DND-41 (cell line): ENCODE results near the gene GAN.

Source experiments
- ATAC-seq: fragments of 200-7000 bp; cut with Tn5 transposase; 3 replicates; pipeline ENCODE4 v1.9.1; 2021; ENCODE audit warnings: low read depth; ENCODE audit not compliant: insufficient read depth
- DNase-seq: peaks from one replicate; pipeline ENCODE4 v3.0.0-alpha.2; 2020
- H2AFZ ChIP-seq: 2 replicates; pipeline ENCODE4 v1.6.0; 2012; ENCODE audit warnings: low read depth, low read length
- H3K27ac ChIP-seq: 2 replicates; pipeline ENCODE4 v1.5.1; 2012; ENCODE audit warnings: low read length, inconsistent platforms
- H3K27me3 ChIP-seq: fragments of 200-600 bp; sonication (generic); 2 replicates; pipeline ENCODE4 v1.6.0; 2012; ENCODE audit warnings: low read length, mild to moderate bottlenecking, inconsistent platforms; ENCODE audit not compliant: insufficient read depth, poor library complexity
- H3K36me3 ChIP-seq: 2 replicates; pipeline ENCODE4 v1.5.1; 2012; ENCODE audit warnings: low read length, inconsistent platforms; ENCODE audit not compliant: insufficient read depth
- H3K4me1 ChIP-seq: 2 replicates; pipeline ENCODE4 v1.5.1; 2012; ENCODE audit warnings: mild to moderate bottlenecking, low read length; ENCODE audit not compliant: insufficient read depth
- H3K4me2 ChIP-seq: 2 replicates; pipeline ENCODE4 v1.6.0; 2012; ENCODE audit warnings: mild to moderate bottlenecking, moderate library complexity, low read length, inconsistent platforms; ENCODE audit not compliant: insufficient read depth
- H3K4me3 ChIP-seq, 2 experiments: fragments of 200-600 bp in 1 of 2; shearing (Covaris generic) in 1 of 2; 2 replicates each; pipeline ENCODE4 v1.5.1; 2012 to 2016; ENCODE audit warnings: inconsistent platforms in 2 of 2, low read length in 2 of 2, mild to moderate bottlenecking in 2 of 2, low read depth in 1 of 2, moderate library complexity in 1 of 2
- H3K79me2 ChIP-seq: 2 replicates; pipeline ENCODE4 v1.6.0; 2012; ENCODE audit warnings: low read length, inconsistent platforms; ENCODE audit not compliant: insufficient read depth
- H3K9ac ChIP-seq: 2 replicates; pipeline ENCODE4 v1.6.0; 2012; ENCODE audit warnings: low read depth, mild to moderate bottlenecking, inconsistent platforms, low read length, moderate library complexity
- H3K9me3 ChIP-seq: 2 replicates; pipeline ENCODE4 v1.5.1; 2012; ENCODE audit warnings: low read length, moderate library complexity, mild to moderate bottlenecking, inconsistent platforms; ENCODE audit not compliant: insufficient read depth, severe bottlenecking
- H4K20me1 ChIP-seq: 2 replicates; pipeline ENCODE4 v1.6.0; 2012; ENCODE audit warnings: low read length; ENCODE audit not compliant: insufficient read depth
- EZH2 ChIP-seq: IDR thresholded peaks from 3 replicates; pipeline ENCODE4 v1.6.1; 2012; ENCODE audit warnings: borderline replicate concordance, low read depth, mild to moderate bottlenecking, moderate library complexity, low read length, inconsistent platforms; ENCODE audit not compliant: severe bottlenecking
- TF ChIP-seq, protein P1 (sequence below): IDR thresholded peaks from 2 replicates; pipeline ENCODE4 v1.5.1; 2012; ENCODE audit warnings: borderline replicate concordance, low read length, moderate library complexity, mild to moderate bottlenecking; ENCODE audit not compliant: poor library complexity, severe bottlenecking; ENCODE audit errors: extremely low read depth

Gene GAN

DNA sequence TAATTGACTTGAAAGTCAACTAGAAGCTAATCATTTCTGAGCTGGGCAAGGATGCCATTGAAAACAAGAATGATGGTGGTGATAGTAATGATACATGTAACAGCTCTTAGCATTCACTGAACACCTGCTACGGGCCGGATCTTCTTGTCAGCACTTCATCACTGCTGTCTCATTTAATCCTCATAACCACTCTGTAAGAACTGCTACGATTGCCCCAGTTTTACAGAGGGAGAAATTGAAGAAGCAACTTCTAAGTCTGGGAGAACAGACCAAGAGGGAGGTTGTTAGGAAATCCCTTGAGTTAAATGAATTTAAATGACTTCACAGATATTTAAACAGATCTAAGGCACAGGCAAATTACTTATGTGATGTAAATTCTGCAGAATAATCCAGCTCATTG lies 7.0 kb upstream of the GAN start:
- no peak for DNase-seq
- Histone ChIP-seq H3K4me3 (no peak overlapping the region), H3K4me1 (peaks cover 6% of the 10 kb centered on the region; the same call in 1 of the 2 replicates), H3K4me2 (no peak overlapping the region), H4K20me1 (peaks cover 10% of the 10 kb centered on the region; the same call in 1 of the 2 replicates), H3K79me2 (peaks cover 8% of the 10 kb centered on the region), H3K9me3 (no peaks in the 10 kb centered on the region), H2AFZ (no peak overlapping the region), H3K9ac (no peak overlapping the region), H3K27me3 (no peaks in the 10 kb centered on the region), H3K36me3 (no peaks in the 10 kb centered on the region; the same call in 1 of the 2 replicates), H3K27ac (no peak overlapping the region)
- no peak for TF ChIP-seq EZH2
- TF ChIP-seq, protein P1, sequence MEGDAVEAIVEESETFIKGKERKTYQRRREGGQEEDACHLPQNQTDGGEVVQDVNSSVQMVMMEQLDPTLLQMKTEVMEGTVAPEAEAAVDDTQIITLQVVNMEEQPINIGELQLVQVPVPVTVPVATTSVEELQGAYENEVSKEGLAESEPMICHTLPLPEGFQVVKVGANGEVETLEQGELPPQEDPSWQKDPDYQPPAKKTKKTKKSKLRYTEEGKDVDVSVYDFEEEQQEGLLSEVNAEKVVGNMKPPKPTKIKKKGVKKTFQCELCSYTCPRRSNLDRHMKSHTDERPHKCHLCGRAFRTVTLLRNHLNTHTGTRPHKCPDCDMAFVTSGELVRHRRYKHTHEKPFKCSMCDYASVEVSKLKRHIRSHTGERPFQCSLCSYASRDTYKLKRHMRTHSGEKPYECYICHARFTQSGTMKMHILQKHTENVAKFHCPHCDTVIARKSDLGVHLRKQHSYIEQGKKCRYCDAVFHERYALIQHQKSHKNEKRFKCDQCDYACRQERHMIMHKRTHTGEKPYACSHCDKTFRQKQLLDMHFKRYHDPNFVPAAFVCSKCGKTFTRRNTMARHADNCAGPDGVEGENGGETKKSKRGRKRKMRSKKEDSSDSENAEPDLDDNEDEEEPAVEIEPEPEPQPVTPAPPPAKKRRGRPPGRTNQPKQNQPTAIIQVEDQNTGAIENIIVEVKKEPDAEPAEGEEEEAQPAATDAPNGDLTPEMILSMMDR = no peak
- ATAC-seq = no peak

GRCh38 chr16:81310045-81310644 lies 4.6 kb upstream of the GAN start:
- H3K36me3 ChIP-seq = no peaks in the 10 kb centered on the region; the same call in 1 of the 2 replicates
- peaks cover 28% of the 10 kb centered on the region for H3K79me2 ChIP-seq
- no peaks in the 10 kb centered on the region for H3K27me3 ChIP-seq
- no peak overlapping the region for H3K27ac ChIP-seq
- TF ChIP-seq EZH2 = no peak
- TF ChIP-seq, protein P1 = no peak
- H3K4me2 ChIP-seq = no peak overlapping the region
- peaks cover 22% of the 10 kb centered on the region for H3K4me1 ChIP-seq
- DNase-seq = no peak
- peaks cover 10% of the 10 kb centered on the region; the same call in 1 of the 2 replicates for H4K20me1 ChIP-seq
- no peak overlapping the region for H3K4me3 ChIP-seq
- no peaks in the 10 kb centered on the region for H3K9me3 ChIP-seq
- H3K9ac ChIP-seq = no peak overlapping the region
- no peak overlapping the region for H2AFZ ChIP-seq
- no peak for ATAC-seq

GRCh38 chr16:81311762-81312161 lies 3.0 kb upstream of the GAN start:
- Histone ChIP-seq H3K4me2 (no peak overlapping the region), H3K27me3 (no peaks in the 10 kb centered on the region), H4K20me1 (peaks cover 16% of the 10 kb centered on the region; the same call in 1 of the 2 replicates), H3K9ac (no peak overlapping the region), H3K9me3 (no peaks in the 10 kb centered on the region), H3K4me1 (peaks cover 34% of the 10 kb centered on the region), H3K4me3 (no peak overlapping the region), H3K27ac (no peak overlapping the region), H3K36me3 (no peaks in the 10 kb centered on the region; the same call in 1 of the 2 replicates), H3K79me2 (peaks cover 41% of the 10 kb centered on the region), H2AFZ (no peak overlapping the region)
- DNase-seq (no peak), ATAC-seq (no peak)
- no peak for TF ChIP-seq EZH2
- TF ChIP-seq, protein P1 = no peak
